ENCODE results near the gene CCT5.

CCT5 gene

GRCh38 chr5:10209004-10209403, 41.1 kb upstream of the CCT5 start:
- TF ChIP-seq CTCF (IDR thresholded peaks at IDR 0.05; ENCODE audit: low read length) (no peak), EZH2 (IDR thresholded peaks at IDR 0.05; ENCODE audit: borderline replicate concordance, low read length) (no peak)
- no peak overlapping the region for H3K4me3 ChIP-seq (ENCODE audit: low read depth, low read length, poor library complexity, severe bottlenecking)
- H3K27me3 ChIP-seq (ENCODE audit: insufficient read depth, low read length) = no peaks in the 10 kb centered on the region
- no peak overlapping the region for H2AFZ ChIP-seq (ENCODE audit: low read length)
- H3K27ac ChIP-seq (ENCODE audit: low read depth, low read length, poor library complexity, severe bottlenecking) = no peak overlapping the region
- no peaks in the 10 kb centered on the region for H3K9me3 ChIP-seq (ENCODE audit: low read length)
- no peaks in the 10 kb centered on the region for H3K4me1 ChIP-seq (ENCODE audit: insufficient read depth, low read length, severe bottlenecking)
- no peak overlapping the region for H3K9ac ChIP-seq (ENCODE audit: low read length)
- H3K79me2 ChIP-seq (ENCODE audit: insufficient read depth, low read length) = no peaks in the 10 kb centered on the region
- no peak overlapping the region for H3K4me2 ChIP-seq (ENCODE audit: low read length)
- H3K36me3 ChIP-seq (ENCODE audit: insufficient read depth, low read length) = no peaks in the 10 kb centered on the region
- H3F3A ChIP-seq (ENCODE audit: insufficient read depth, low read length) = no peaks in the 10 kb centered on the region
- no peaks in the 10 kb centered on the region for H4K20me1 ChIP-seq (ENCODE audit: insufficient read depth, low read length)
- no peaks in the 10 kb centered on the region for H3K9me2 ChIP-seq (ENCODE audit: low read depth, low read length)

- H3K36me3 ChIP-seq (ENCODE audit: insufficient read depth, low read length) = no peaks in the 10 kb centered on the region
- H2AFZ ChIP-seq (ENCODE audit: low read length) = no peak overlapping the region
- no peak overlapping the region for H3K4me3 ChIP-seq (ENCODE audit: low read depth, low read length, poor library complexity, severe bottlenecking)
- no peaks in the 10 kb centered on the region for H3K4me1 ChIP-seq (ENCODE audit: insufficient read depth, low read length, severe bottlenecking)
- H4K20me1 ChIP-seq (ENCODE audit: insufficient read depth, low read length) = no peaks in the 10 kb centered on the region
- no peak for TF ChIP-seq EZH2 (IDR thresholded peaks at IDR 0.05; ENCODE audit: borderline replicate concordance, low read length)
- TF ChIP-seq CTCF (IDR thresholded peaks at IDR 0.05; ENCODE audit: low read length) = no peak
- no peaks in the 10 kb centered on the region for H3K79me2 ChIP-seq (ENCODE audit: insufficient read depth, low read length)
- no peak overlapping the region for H3K9ac ChIP-seq (ENCODE audit: low read length)
- H3K27ac ChIP-seq (ENCODE audit: low read depth, low read length, poor library complexity, severe bottlenecking) = no peak overlapping the region
- H3K4me2 ChIP-seq (ENCODE audit: low read length) = no peak overlapping the region
- no peaks in the 10 kb centered on the region for H3F3A ChIP-seq (ENCODE audit: insufficient read depth, low read length)
- no peaks in the 10 kb centered on the region for H3K9me3 ChIP-seq (ENCODE audit: low read length)
- no peaks in the 10 kb centered on the region for H3K27me3 ChIP-seq (ENCODE audit: insufficient read depth, low read length)
- H3K9me2 ChIP-seq (ENCODE audit: low read depth, low read length) = no peaks in the 10 kb centered on the region
Observed at GRCh38 chr5:10213316-10213715, 36.8 kb upstream of the CCT5 start.

GRCh38 chr5:10214041-10214440, 36.0 kb upstream of the CCT5 start:
- Histone ChIP-seq H4K20me1 (ENCODE audit: insufficient read depth, low read length) (no peaks in the 10 kb centered on the region), H2AFZ (ENCODE audit: low read length) (no peak overlapping the region), H3K4me2 (ENCODE audit: low read length) (no peak overlapping the region), H3K4me1 (ENCODE audit: insufficient read depth, low read length, severe bottlenecking) (no peaks in the 10 kb centered on the region), H3K79me2 (ENCODE audit: insufficient read depth, low read length) (no peaks in the 10 kb centered on the region), H3K27me3 (ENCODE audit: insufficient read depth, low read length) (no peaks in the 10 kb centered on the region), H3K27ac (ENCODE audit: low read depth, low read length, poor library complexity, severe bottlenecking) (no peak overlapping the region), H3K4me3 (ENCODE audit: low read depth, low read length, poor library complexity, severe bottlenecking) (no peak overlapping the region), H3K9me3 (ENCODE audit: low read length) (no peaks in the 10 kb centered on the region), H3K9me2 (ENCODE audit: low read depth, low read length) (no peaks in the 10 kb centered on the region), H3K36me3 (ENCODE audit: insufficient read depth, low read length) (no peaks in the 10 kb centered on the region), H3K9ac (ENCODE audit: low read length) (no peak overlapping the region), H3F3A (ENCODE audit: insufficient read depth, low read length) (no peaks in the 10 kb centered on the region)
- no peak for TF ChIP-seq CTCF (IDR thresholded peaks at IDR 0.05; ENCODE audit: low read length)
- TF ChIP-seq EZH2 (IDR thresholded peaks at IDR 0.05; ENCODE audit: borderline replicate concordance, low read length) = no peak

All from OCI-LY1 (cell line).